Glomerular visceral epithelial cell (primary cell): Measurements from ENCODE around the gene GUCA1A.

Experiments
- DNase-seq: peaks from one replicate; pipeline ENCODE4 v3.0.0-alpha.2; 2016; ENCODE audit errors: extremely low spot score

Gene GUCA1A

DNA sequence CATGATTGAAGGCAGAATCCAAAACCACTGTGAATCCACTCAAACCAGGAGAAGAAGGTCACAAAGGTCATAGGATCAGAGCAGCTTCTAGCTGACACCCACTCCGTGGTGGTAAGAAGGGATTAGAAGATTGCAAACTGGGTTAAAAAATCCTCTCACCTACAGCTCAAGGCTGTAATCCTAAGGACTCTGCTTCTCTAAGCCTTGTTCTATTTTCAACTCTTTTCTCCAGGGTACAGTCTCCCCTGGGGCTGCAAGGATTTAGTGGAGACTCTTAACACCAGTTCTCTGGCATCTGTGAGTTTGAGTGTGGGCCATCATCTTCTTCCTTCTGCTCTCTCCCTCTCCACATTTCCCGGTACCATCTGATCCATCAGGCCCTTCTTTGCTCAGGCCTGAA lies at the start of gene GUCA1A:
TSS of gene GUCA1A (plus strand) at position 264 of the 400 bp plus-strand sequence. CDS start 250 bp downstream, outside the sequence.
- DNase-seq, result no peak

DNA sequence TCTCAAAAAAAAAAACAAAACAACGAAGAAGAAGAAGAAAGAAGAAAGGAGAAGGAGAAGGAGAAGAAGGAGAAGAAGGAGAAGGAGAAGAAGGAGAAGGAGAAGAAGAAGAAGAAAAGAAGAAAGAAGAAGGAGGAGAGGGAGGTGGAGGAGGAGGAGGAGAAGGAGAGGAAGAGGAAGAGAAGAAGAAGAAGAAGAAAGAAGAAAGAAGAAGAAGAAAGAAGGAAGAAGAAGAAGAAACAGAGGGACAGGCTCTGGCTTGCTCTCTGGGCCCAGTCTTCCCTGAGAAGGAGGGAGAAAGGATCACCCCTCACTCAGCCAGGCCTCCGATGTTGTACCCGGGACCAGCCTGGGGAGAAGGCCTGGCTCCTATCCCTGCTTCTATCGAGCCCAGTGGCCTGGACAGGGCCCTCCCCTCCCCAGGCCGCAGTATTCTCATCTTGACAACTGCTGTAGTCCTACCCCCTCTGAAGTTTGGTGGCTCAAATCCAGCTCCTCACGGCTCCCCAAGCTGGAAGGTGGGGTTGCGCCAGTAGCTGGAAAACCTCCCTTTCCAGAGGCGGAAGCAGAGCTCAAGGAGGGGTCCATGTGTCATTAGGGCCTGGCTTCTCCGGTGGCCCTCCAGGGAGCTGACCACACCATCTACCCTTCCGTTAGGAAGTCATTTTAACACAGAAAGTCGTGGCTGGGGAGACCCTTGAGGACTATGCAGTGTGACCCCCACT lies 49.6 kb upstream of the GUCA1A start:
- DNase-seq, result no peak

DNA sequence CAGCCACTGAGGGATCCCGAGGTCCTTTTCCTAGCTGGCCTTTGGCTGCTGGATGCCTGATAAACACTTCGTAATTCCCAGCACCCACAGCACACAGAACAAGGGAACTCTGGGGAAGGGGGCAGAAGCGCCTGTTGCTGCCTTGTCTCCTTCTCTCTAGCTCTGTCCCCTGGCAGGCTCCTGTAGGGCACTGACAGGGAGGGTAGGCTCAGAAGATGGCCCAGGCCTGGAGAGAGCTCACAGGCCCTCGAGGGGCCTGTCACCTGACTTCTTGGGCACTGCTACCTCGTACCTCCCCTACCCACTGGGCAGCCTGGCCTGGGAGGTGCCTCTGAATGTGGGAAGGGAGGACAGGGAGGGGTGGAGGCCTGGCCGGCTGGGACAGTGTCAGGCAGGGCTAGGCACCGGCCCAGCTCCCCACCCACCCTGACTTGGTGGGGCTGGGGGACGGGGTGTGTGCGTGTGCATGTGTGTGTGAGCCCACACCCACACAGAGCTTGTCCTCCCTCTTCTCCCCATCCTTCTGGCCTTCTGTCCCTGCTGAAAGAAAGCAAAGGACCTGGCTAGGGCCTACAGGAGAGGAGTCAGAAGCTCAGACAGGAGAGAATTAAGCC lies 48.8 kb upstream of the GUCA1A start:
- DNase-seq, result no peak

DNA sequence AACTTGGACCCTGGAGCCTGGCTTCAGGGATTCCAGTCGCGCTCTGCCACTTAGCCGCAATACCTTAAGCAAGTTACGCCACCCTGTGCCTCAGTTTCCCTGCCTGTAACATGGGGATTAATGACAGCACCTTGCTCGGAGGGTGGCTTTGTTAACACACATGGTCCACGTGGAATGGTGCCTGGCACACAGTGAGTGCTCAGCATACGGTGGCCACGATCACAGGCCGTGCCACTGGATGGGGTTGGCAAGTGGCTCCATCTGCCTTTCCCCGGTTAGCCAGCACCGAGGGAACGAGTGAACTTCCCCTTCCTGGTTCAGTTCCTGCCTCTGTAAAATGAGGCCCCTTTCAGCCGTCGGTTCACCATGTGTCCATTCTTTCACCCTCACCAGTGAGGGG lies 47.9 kb upstream of the GUCA1A start:
- no peak for DNase-seq

DNA sequence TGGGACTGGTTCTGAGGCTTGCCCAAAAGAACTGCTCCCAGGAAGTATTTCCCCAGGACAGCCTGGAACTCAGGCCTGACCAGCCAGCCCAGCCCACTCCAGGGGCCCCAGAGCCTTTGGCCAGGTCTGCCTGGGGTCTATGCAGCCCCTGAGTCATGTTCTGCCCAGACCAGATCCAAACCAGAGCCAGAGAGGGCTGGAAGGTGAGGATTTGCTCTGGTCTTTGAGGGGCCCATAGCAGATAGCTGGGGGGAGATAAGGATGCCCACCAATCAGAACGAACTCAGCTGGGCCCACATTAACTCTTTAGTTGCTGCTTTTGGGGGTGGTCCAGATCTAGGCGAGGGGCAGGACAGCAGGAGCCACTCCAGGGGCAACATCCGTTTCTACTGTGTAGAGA lies 47.5 kb upstream of the GUCA1A start:
- no peak for DNase-seq

DNA sequence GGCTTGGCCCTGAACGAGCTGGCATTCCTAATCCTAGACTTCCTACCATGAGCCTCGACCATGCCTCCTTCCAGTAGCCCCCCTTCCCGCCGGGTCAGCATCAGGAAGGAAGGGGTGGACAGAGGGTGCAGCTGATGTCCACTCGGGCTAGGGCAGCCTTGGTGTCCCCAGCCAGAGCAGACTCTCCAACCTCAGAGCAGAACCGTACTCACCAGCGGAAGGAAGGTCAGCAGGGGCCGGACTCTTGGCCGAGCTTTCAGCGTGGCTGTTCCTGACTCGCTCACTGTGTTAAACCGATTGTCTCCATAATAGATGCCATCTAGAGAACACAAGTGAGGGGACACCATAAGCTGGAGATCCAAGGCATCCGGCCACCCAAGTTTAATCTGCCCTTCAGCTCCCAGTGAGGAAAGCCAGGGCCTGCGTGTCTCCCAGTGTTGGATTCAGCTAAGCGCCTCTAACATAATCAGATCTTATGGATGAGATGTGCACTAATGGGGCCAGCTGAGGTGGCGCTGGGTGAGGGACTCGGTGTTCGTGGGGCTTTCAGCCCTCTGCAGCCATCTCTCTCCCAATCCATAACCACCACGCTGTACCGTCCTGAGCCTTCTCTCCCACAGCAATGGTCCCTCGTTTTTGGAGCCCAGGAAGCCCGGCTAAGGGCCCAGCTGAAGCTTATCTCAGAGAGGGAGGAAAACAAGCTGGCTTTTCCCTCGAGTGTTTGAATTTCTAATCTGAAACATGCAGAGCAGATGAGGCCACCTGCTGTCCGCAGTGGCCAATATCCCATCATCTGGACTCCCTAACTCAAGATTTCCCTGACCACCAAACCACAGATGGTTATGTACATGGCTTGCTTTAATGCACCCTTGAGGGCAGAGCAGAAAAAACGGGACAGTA lies 44.5 kb upstream of the GUCA1A start:
- no peak for DNase-seq

DNA sequence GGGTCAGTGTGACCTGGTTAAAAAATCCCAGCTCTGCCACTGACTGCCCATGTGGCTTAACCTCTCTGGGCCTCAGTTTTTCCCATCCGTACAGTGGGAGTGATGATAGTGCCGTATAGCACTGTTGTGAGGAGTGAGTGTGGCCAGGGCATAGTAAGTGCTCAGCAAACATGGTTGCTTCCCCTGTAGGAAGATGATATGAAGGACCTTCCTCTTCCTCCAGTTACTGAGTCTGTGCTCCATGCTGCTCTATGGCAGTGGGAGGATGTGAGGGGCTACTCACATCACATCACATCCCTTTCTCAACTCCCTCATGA lies 43.8 kb upstream of the GUCA1A start:
- DNase-seq, result no peak

DNA sequence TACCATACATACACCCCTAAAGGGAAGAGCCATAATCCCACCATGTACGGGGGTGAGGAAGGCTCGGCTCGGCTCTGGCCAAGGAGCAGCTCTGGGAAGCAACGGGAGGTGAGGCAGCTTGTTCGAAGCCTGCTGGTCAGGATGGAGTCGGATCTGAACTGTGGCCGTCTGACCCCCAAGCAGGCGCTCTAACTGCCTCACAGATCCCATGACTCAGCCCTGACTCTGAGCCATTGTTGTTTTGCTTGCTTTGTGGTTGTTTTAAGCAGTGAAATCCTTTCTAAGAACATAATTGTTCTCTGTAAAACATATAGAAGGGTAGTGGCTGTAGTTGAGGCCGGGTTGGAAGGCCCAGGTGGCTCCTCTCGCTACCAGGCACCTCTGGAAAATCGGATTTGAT lies 41.6 kb upstream of the GUCA1A start:
- peak; percentile 72 for DNase-seq

DNA sequence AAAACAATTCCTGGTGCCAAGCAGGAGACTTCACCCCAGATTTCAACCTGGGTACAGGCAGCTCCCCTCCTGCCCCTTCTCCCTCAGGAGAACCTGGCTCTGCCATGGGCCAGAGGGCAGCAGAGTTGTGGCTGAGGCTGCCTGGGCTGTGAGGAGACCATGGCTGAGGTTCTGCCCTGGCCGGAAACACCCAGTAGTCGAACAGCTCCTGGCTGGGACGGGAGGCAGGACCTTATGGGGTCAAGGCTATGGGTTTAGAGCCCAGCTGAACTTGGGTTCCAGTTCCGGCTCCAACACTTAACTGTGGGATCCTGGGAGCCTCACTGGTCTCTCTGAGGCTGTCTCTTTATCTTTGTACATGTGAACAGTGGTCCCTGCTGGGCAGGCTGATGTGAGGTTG lies 39.2 kb upstream of the GUCA1A start:
- no peak for DNase-seq

DNA sequence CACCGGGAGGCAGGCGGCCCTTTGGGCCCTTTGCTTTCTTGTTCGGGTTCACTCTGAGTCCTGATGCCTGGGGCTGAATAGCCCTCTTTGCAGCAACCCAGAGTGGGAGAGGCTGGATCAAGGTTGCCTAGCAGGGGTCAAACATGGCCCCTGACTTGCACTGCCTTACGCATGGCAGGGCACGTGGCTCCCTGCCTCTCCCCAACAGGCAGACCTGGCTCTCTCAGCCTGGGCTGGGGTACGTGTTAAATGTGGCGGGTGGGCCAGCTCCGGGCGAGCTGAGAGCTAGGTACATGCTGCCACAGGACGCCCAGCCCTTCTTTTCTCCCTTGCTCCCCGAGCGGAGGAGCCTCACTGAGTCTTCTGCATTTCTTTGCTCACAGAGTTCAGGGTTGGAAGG lies 38.0 kb upstream of the GUCA1A start:
- no peak for DNase-seq

DNA sequence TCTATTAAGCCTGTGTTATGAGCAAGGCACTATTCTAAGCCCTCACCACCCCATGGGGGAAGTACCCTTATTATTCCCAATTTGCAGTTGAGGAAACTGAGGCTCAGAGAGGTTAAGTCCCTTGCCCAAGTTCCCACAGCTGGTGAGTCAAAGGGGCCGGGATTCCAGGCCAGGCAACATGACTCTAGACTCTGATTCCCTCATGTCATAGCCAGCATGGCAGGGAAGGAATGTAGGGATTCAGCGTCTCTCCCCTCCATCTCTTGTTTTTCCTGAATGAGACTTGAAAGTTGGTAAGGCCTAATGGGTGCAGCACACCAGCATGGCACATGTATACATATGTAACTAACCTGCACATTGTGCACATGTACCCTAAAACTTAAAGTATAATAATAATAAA lies 37.4 kb upstream of the GUCA1A start:
- no peak for DNase-seq

DNA sequence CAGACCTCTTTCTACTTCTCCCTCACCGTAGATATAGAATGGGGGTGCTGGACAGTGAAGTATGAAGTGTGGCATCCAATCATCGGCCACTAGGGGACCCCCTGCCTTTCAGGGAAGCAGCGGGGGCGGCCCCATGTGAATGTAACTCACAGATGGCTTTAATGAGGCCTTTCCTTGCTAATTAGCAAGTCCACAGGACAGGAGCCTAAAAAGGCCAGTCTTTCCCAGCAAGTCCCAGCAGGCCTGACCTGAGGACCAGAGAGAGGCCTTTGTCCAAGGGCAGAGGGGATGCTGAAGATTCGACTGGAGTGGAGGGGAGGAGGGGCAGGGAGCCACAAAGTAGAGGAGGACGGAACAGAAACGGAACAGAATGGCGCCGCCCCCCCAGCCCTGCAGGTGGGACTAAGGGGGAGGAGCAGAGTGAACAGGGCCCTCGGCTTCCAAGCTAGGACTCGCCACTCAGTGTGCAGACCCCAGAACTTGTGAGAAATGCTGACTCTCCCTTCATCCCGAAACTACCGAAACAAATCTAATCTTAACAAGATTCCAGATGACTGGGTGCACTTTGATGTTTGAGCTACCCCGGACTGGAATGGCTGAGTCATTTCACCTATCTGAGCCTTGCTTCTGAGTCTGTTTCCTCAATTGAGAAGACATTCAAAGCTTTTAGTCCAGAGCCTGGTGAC lies 36.5 kb upstream of the GUCA1A start:
- peak; percentile 60 for DNase-seq

DNA sequence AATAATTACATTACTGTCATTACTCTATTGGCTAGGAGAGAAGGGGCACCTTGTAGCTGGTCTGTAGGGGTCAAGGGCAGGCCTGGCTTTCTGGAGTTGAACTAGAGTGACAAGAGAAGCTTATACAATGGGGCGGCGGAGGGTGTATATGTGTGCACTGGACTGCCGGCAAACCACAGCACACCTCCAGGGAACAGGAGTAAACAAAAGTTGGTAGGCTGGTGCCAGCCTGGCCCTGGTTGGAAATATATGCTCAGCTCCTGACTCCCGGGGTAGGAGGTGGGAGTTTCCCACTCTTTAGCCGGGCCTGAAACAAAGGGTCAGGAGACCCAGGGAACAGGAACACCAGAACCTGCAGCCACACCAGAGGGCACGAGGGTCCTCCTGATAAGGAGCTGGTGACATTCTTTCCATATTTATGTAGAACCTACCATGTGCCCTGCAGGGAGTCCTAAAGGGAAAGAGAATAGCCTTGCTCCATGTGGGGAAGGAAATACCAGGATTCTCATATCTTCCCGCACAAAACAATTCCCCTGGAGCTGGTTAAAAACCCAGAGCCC lies 35.9 kb upstream of the GUCA1A start:
- DNase-seq, result peak; percentile 29

DNA sequence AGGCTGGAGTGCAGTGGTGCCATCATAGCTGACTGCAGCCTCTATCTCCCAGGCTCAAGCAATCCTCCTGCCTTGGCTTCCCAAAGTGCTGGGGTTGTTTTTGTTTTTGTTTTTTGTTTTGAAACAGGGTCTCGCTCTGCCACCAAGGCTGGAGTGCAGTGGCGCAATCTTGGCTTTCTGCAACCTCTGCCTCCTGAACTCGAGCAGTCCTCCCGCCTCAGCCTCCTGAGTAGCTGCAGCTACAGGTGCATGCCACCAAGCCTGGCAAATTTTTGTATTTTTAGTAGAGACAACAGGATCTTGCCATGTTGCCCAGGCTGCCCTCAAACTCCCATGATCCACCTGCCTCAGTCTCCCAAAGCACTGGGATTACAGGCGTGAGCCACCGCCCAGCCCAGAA lies 35.0 kb upstream of the GUCA1A start:
- no peak for DNase-seq

DNA sequence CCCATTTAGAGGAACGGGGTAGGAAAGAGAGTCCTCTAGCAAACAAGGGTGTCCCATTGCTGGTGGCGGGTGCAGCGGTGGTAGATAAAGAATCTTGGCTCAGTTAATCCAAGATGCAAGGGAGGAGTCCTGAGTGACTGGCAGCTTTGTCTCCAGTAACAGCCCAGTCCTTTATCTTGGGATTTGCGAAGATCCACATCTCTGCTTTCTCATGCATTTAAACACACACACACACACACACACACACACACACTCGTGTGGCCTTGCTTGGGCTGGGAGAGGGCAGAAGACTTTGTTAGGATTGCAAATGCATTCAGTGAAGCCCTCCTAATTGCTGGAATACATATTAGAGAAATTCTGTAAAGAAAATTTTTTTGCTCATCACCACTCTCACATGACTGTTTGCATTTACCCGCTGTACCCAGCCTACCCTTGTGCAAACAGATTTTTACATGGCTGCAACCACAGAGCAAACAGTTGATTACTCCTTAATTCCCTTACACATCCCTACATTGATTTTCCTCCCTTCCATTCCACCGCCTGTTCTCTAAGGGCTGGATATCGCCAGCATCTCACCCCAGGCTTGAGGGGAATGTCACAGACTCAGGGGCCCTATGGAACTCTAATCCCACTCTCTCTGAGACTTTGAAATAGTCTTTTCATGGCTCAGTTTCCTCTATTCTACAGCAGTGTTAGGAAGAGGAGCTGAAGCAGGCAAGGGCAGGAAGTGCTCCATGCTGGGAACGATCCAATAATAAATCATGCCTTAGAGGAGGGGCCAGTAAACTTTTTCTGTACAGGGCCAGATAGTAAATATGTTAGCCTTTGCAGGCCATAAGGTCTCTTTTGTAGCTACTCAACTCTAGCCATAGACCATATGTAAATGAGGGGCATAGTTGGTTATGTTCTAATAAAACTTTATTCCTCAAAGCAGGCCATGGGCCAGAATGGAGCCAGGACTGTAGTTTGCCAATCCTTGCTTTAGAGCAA lies 34.2 kb upstream of the GUCA1A start:
- no peak for DNase-seq

DNA sequence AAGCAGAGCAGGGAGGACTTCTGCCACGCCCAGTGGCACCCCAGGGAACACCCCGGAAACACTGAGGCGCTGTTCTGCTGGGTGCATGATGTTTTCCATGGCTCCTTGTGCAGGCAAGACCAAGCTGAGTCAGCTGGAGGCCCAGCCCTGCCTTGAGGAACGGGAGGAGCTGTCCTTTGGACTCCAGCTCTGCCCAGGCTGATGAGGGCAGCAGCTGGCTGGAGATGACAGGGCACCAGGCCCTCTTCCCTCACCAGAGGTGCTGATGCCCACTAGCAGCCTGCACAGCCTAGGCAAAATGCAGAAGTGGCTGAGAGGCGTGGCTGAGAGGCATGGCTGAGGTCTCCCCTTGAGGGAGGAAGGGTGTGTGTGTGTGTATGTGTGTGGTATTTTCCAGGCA lies 33.1 kb upstream of the GUCA1A start:
- peak; percentile 70 for DNase-seq

DNA sequence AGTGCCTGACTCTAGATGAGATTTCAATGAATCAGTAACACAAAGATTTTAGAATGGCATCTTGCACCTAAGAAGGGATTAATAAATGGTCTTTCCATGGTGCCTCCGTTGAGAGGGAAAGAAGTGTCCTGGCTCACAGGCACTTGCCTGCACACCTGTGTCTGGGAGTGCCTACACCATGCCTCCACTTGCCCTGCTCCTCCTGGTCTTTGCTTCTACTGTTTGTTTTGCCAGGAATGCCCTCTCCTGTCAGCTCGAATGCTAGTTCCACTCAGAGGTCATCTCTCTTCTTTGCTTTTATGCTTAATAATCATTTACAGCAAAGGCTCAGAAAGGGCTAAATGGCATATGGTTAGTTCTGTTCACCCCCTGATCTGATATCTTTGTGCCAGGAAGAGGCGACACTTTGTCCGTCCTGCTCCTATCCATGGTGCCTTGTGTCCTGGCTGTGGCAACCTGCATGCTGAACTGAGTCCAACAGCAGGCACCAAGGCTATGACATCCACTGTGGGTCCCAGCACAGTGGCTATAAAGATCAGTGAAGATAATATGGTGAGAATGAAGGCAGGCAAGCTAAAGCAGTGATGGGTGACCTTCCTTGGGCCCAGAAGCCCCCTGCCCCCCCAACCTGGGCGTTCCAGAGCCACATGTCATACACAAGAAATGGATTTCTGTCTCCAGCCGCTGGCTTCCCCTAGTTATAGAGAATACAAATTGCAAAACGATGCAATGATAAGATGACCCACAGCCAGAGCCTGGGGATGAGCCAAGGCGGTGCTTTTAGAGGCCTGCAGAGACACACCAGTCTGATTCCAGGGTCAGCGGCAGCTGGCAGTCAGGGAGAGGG lies 32.2 kb upstream of the GUCA1A start:
- peak; percentile 13 for DNase-seq

DNA sequence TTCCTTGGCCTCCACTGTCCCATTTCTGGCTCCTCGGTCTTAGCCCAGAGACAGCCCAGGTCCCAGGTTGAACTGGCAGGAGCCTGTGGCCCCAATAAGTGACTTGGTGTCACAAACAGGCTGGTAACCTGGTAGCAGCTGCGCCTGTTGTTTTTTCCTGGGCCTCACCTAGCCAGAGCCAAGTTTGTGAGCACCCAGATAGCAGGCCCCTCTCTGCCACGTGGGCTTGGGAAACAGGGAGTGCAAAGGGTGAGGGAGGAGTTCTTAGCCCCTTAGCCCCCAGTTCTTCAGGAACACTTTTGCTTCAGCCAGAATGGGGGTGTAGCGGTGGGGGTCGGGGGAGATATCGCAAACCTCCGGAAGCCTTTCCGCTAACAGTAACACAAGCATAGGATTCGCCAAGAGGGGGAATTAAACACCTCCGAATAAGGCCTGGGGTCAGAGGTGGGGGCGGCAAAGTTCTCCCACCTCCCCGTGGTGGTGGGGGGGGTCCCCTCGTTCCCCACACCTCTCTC lies 31.5 kb upstream of the GUCA1A start:
- DNase-seq, result no peak

DNA sequence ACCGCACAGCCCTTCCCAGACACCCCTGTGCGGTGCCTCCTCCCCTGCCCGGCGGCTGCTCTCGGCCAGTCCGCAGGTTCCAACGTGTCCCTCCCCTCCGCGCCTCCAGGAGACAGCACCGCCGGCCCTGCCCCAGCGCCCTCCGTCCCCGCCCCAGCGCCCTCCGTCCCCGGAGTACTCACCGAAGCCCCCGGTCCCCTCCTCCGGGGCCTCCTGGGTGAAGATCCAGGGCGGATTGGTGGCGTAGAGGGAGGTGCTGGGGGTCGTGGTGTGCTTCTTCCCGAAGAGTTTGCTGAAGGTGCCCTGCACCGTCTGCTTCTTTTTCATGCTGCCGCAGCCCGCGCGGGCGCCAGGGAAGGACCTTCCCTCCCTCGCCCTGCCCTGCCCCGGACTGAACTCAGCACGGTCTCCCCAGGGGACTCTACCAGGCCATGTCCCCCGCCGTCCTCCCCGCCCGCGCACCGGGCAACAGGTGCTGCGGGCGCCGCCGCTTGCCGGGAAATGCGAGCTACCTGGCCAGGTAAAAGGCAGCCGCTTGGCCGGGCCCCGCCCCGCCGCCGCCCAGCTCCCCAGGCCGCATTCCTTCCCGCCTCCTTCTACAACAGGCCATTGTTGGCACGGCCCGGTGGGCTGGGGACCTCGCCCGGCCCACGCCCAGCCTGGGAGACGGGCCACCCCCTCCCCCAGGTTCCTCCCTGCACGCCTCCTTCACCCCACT lies 30.9 kb upstream of the GUCA1A start, which contains the start of gene C6orf132:
TSS of gene C6orf132 (minus strand) at position 503 of the 718 bp plus-strand sequence. CDS start at position 327, 176 bp downstream.
- DNase-seq, result peak; percentile 54
